IMR-90 (cell line): ENCODE measurements around the gene RNF4. TPM values are rescaled to one million over a fixed set of nuclear protein-coding genes. Genes with fewer than 3 reads are reported as not detected.

ENCODE experiments used
- ATAC-seq: fragments of 200-7000 bp; cut with Tn5 transposase; 2 replicates; pipeline ENCODE4 v1.9.1; 2020; ENCODE audit warnings: low read depth, mild to moderate bottlenecking, moderate library complexity
- BruUV-seq: library from RNA; stranded (reverse); fragments of 400-500 nt; replicated peaks from 2 replicates; lab custom pipeline; 2021; lab: Mats Ljungman, UMichigan
- CTCF ChIA-PET: fragments of 300-600 bp; formaldehyde crosslinking; extraction: SDS; loops from one replicate; lab custom pipeline; 2021; ENCODE audit warnings: antibody characterized with exemption; lab: Yijun Ruan, JAX
- POLR2A ChIA-PET: fragments of 300-600 bp; sonication (Branson Sonifier 250); formaldehyde crosslinking; loops from one replicate; lab custom pipeline; 2022; ENCODE audit warnings: antibody characterized with exemption; ENCODE audit not compliant: unreplicated experiment; lab: Charles Lee
- DNase-seq: peaks from one replicate; pipeline ENCODE4 v3.0.0; 2013
- H2AFZ ChIP-seq: replicated peaks from 2 replicates; pipeline ENCODE3; 2013; ENCODE audit warnings: low read length, mild to moderate bottlenecking; ENCODE audit not compliant: poor library complexity
- H2AK5ac ChIP-seq: 2 replicates; pipeline ENCODE4 v1.6.1; 2013; ENCODE audit warnings: low read depth, low read length, inconsistent platforms
- H2AK9ac ChIP-seq: replicated peaks from 2 replicates; pipeline ENCODE3; 2013; ENCODE audit warnings: mild to moderate bottlenecking, low read depth, low read length, moderate library complexity; ENCODE audit not compliant: poor library complexity
- H2BK120ac ChIP-seq: 2 replicates; pipeline ENCODE4 v1.6.1; 2013; ENCODE audit warnings: low read depth, low read length, inconsistent platforms
- H2BK15ac ChIP-seq: 3 replicates; pipeline ENCODE4 v1.6.1; 2013; ENCODE audit warnings: low read depth, low read length, inconsistent platforms
- H2BK20ac ChIP-seq: 2 replicates; pipeline ENCODE4 v1.6.1; 2013; ENCODE audit warnings: low read depth, mild to moderate bottlenecking, inconsistent platforms, low read length, moderate library complexity
- H2BK5ac ChIP-seq: 2 replicates; pipeline ENCODE4 v1.6.1; 2013; ENCODE audit warnings: mild to moderate bottlenecking, low read depth, low read length, inconsistent platforms; ENCODE audit not compliant: poor library complexity, severe bottlenecking
- H3K14ac ChIP-seq: replicated peaks from 2 replicates; pipeline ENCODE4 v1.6.1; 2013; ENCODE audit warnings: low read depth, low read length, inconsistent platforms
- H3K18ac ChIP-seq: 2 replicates; pipeline ENCODE4 v1.6.1; 2013; ENCODE audit warnings: low read depth, low read length, control low read depth
- H3K23ac ChIP-seq: 2 replicates; pipeline ENCODE4 v1.6.1; 2013; ENCODE audit warnings: low read depth, low read length, inconsistent platforms
- H3K27ac ChIP-seq: 2 replicates; pipeline ENCODE4 v1.5.1; 2013; ENCODE audit warnings: mild to moderate bottlenecking, control low read depth, low read length; ENCODE audit not compliant: insufficient read depth
- H3K27me3 ChIP-seq: 2 replicates; pipeline ENCODE4 v1.6.1; 2013; ENCODE audit warnings: low read length; ENCODE audit not compliant: control insufficient read depth, insufficient read depth
- H3K36me3 ChIP-seq: 2 replicates; pipeline ENCODE4 v1.6.1; 2013; ENCODE audit warnings: low read length, mixed read lengths; ENCODE audit not compliant: control insufficient read depth, insufficient read depth
- H3K4ac ChIP-seq: 2 replicates; pipeline ENCODE4 v1.6.1; 2013; ENCODE audit warnings: low read depth, low read length, inconsistent platforms
- H3K4me1 ChIP-seq: 2 replicates; pipeline ENCODE4 v1.6.1; 2013; ENCODE audit warnings: low read length, mixed read lengths; ENCODE audit not compliant: control insufficient read depth, insufficient read depth
- H3K4me2 ChIP-seq: 2 replicates; pipeline ENCODE4 v1.6.1; 2013; ENCODE audit warnings: low read depth, mild to moderate bottlenecking, control low read depth, low read length, moderate library complexity
- H3K4me3 ChIP-seq: 2 replicates; pipeline ENCODE4 v1.5.1; 2013; ENCODE audit warnings: low read depth, mild to moderate bottlenecking, control low read depth, low read length, moderate library complexity; ENCODE audit not compliant: insufficient read depth
- H3K56ac ChIP-seq: 2 replicates; pipeline ENCODE4 v1.6.1; 2013; ENCODE audit warnings: low read length, inconsistent platforms; ENCODE audit not compliant: insufficient read depth; ENCODE audit errors: extremely low read depth
- H3K79me1 ChIP-seq, 2 experiments: 2 replicates each; pipeline ENCODE4 v1.6.1; 2013; ENCODE audit warnings: low read length in 2 of 2, inconsistent platforms in 1 of 2, low read depth in 1 of 2
- H3K9ac ChIP-seq: 2 replicates; pipeline ENCODE4 v1.6.1; 2013; ENCODE audit warnings: low read depth, low read length, control low read depth
- H3K9me1 ChIP-seq: 2 replicates; pipeline ENCODE4 v1.6.1; 2013; ENCODE audit warnings: low read length, inconsistent platforms; ENCODE audit not compliant: insufficient read depth
- H3K9me3 ChIP-seq: 2 replicates; pipeline ENCODE4 v1.6.1; 2013; ENCODE audit warnings: low read length; ENCODE audit not compliant: control insufficient read depth, insufficient read depth
- H4K20me1 ChIP-seq: 2 replicates; pipeline ENCODE4 v1.6.1; 2013; ENCODE audit warnings: low read length, inconsistent platforms; ENCODE audit not compliant: insufficient read depth
- H4K5ac ChIP-seq: 2 replicates; pipeline ENCODE4 v1.6.1; 2013; ENCODE audit warnings: mild to moderate bottlenecking, low read depth, low read length, control low read depth
- H4K8ac ChIP-seq, 2 experiments: 2 replicates each; pipeline ENCODE4 v1.6.1; 2013; ENCODE audit warnings: low read depth in 2 of 2, low read length in 2 of 2, control low read depth in 1 of 2, inconsistent platforms in 1 of 2
- H4K91ac ChIP-seq: 2 replicates; pipeline ENCODE4 v1.6.1; 2013; ENCODE audit warnings: low read depth, low read length, inconsistent platforms; ENCODE audit not compliant: insufficient read depth
- MAFK ChIP-seq: IDR thresholded peaks from 2 replicates; pipeline ENCODE4 v1.6.1; 2012; ENCODE audit warnings: low read depth, low read length, improper control_type of control experiment
- MAZ ChIP-seq: IDR thresholded peaks from 2 replicates; pipeline ENCODE4 v1.6.1; 2012; ENCODE audit warnings: low read depth, mild to moderate bottlenecking, low read length, improper control_type of control experiment, moderate library complexity, borderline replicate concordance
- RCOR1 ChIP-seq: IDR thresholded peaks from 2 replicates; pipeline ENCODE4 v1.6.1; 2012; ENCODE audit warnings: mild to moderate bottlenecking, low read length, improper control_type of control experiment; ENCODE audit not compliant: insufficient replicate concordance
- RFX5 ChIP-seq: IDR thresholded peaks from 2 replicates; pipeline ENCODE4 v1.8.0; 2012; ENCODE audit warnings: low read depth, mild to moderate bottlenecking, low read length, moderate library complexity
- SMC3 ChIP-seq: fragments of 150-350 bp; IDR thresholded peaks from 2 replicates; pipeline ENCODE4 v1.6.1; 2016; ENCODE audit warnings: low read depth, mild to moderate bottlenecking, antibody characterized with exemption, low read length, moderate library complexity
- WGBS, 2 experiments: methylation state at CpG; one replicate each; pipeline versions ENCODE4 v1.1.5 to v1.1.7; 2013; ENCODE audit warnings: missing lambda C conversion rate in 2 of 2; ENCODE audit not compliant: insufficient read length in 1 of 2; ENCODE audit errors: extremely low coverage in 2 of 2; 5-methylcytosine and 5-hydroxymethylcytosine counted together
- dilution Hi-C: fragments of 300-500 bp; cut with HindIII; formaldehyde crosslinking; loops from one replicate; pipeline ENCODE4 v1.14.3; 2018; ENCODE audit warnings: low sequenced_read_pairs; ENCODE audit not compliant: unreplicated experiment
- in situ Hi-C: fragments of 300-500 bp; cut with MboI; formaldehyde crosslinking; loops from 3 replicates; pipeline ENCODE4 v1.14.3; 2019; ENCODE audit warnings: low sequenced_read_pairs, inconsistent platforms, mixed read lengths
- intact Hi-C: fragments of 100-400 bp; cut with micrococcal nuclease; formaldehyde crosslinking; loops from 2 replicates; pipeline ENCODE4 v1.10.0; 2022
- polyA plus RNA-seq, 3 experiments: library from polyadenylated mRNA; depleted of rRNA; stranded (reverse); fragments of >200 nt; gene quantifications; 2 replicates each; pipeline ENCODE4 v1.2.3, GENCODE V29; 2012; ENCODE audit warnings: low replicate concordance in 1 of 3
- total RNA-seq: library from RNA; depleted of rRNA; stranded (reverse); fragments of >200 nt; gene quantifications from 2 replicates; pipeline ENCODE4 v1.2.3, GENCODE V29; 2012
- TF ChIP-seq, protein P1 (sequence below): fragments of 150-350 bp; IDR thresholded peaks from 2 replicates; pipeline ENCODE4 v1.6.1; 2016; ENCODE audit warnings: low read depth, mild to moderate bottlenecking, low read length, moderate library complexity, borderline replicate concordance

Gene RNF4
- total and polyA plus RNA-seq, 2 of the 4 experiments (the other 2 are of a cell fraction): 63.8 to 73.8 TPM

DNA sequence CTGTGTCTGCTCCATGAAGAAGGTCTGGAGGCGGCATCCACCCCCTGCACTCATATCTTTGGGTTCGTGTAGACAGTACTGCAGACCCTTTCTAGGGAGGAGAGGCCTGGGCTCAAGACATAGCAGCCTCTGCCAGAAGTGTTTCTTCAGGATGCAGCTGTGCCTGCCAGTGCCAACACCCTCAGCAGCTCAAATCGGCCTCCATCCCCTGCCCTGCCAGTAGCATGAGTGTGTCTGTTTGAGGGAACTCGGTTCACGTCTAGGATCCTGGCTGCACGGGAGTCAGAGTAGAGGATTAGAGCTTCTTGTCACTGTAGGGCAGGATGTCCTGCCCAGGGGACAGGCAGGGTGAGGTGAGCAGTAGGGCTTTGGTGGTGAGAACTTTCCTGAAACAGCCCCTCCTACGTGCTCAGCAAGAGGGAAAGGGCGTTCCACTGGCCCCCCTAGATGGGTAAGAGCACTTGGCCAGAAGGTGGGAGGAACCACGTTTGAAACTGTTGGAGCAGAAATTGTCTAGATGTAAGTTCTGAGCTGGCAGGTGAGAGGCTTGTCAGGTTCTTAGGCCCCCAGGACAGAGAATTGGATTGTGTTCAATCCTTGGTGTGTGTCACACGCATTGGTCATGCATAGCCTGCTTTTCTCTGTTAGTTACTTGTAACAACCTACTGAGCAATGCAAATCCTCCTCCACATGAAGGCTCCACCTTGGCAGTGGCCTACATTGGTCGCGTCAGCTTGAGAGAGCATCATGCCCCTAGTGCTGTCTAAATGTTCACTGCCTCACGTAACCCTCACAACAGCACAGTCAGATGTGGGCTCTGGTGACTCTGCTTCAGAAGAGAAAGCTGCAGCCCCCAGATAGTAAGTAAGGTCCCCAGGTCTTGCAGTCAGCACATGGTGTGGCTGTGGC lies 41.7 kb downstream of the RNF4 start:
- H2BK15ac ChIP-seq: no peak overlapping the region
- H3K56ac ChIP-seq: no peak overlapping the region
- no peak overlapping the region for H3K4me3 ChIP-seq
- no peak overlapping the region for H2BK120ac ChIP-seq
- no peaks in the 10 kb centered on the region for H3K27me3 ChIP-seq
- no peak overlapping the region for H4K8ac ChIP-seq
- H2AK5ac ChIP-seq: no peak overlapping the region
- no peak overlapping the region for H2BK5ac ChIP-seq
- H3K4me2 ChIP-seq: no peak overlapping the region
- H3K27ac ChIP-seq: no peak overlapping the region
- no peak overlapping the region for H2BK20ac ChIP-seq
- H3K4me1 ChIP-seq: no peaks in the 10 kb centered on the region
- H3K18ac ChIP-seq: no peak overlapping the region
- H4K5ac ChIP-seq: no peak overlapping the region
- no peak overlapping the region for H3K14ac ChIP-seq
- no peaks in the 10 kb centered on the region for H3K9me3 ChIP-seq
- ATAC-seq (no peak), DNase-seq (no peak)
- H4K91ac ChIP-seq: no peak overlapping the region
- peaks cover 64% of the 10 kb centered on the region for H3K36me3 ChIP-seq
- peaks cover 32 to 68% of the 10 kb centered on the region in 2 experiments for H3K79me1 ChIP-seq
- WGBS, 2 experiments: 100% methylated on average over 2 of the region's 13 CpGs; no CpG with 5 or more reads in 1 of the 2 experiments
- no peak overlapping the region for H2AFZ ChIP-seq
- TF ChIP-seq RCOR1: no peak
- TF ChIP-seq SMC3: no peak
- TF ChIP-seq, protein P1, sequence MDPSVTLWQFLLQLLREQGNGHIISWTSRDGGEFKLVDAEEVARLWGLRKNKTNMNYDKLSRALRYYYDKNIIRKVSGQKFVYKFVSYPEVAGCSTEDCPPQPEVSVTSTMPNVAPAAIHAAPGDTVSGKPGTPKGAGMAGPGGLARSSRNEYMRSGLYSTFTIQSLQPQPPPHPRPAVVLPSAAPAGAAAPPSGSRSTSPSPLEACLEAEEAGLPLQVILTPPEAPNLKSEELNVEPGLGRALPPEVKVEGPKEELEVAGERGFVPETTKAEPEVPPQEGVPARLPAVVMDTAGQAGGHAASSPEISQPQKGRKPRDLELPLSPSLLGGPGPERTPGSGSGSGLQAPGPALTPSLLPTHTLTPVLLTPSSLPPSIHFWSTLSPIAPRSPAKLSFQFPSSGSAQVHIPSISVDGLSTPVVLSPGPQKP: no peak
- no peak for TF ChIP-seq MAZ
- TF ChIP-seq RFX5: no peak
- TF ChIP-seq MAFK: no peak
- H2AK9ac ChIP-seq: no peak overlapping the region
- H3K23ac ChIP-seq: no peak overlapping the region
- BruUV-seq: no TSS peak
- H3K9me1 ChIP-seq: peaks cover 3% of the 10 kb centered on the region; the same call in 1 of the 2 replicates
- no peak overlapping the region for H3K9ac ChIP-seq
- H4K20me1 ChIP-seq: peaks cover 30% of the 10 kb centered on the region
- no peak overlapping the region for H3K4ac ChIP-seq
- in situ Hi-C loops: no loop called here
- intact Hi-C loops: no loop called here
- dilution Hi-C loops: no loop called here
- CTCF ChIA-PET: interaction anchor here (0.5 kb wide), 1 partner anchor 18 kb away, joined by 3 read pairs; no protein-coding TSS in a partner anchor
- POLR2A ChIA-PET: no interaction called here
